Coronary artery (tissue), 2 donors: ENCODE measurements around the gene PIEZO2.

Experiments
- DNase-seq: peaks from one replicate; pipeline ENCODE4 v3.0.0-alpha.2; 2017; ENCODE audit warnings: low spot score
- H3K27ac ChIP-seq, 2 donors: fragments of 200-600 bp; sonication (generic); one replicate each; pipeline ENCODE4 v1.5.1; 2016 to 2019
- H3K4me3 ChIP-seq: fragments of 200-600 bp; sonication (generic); 2 replicates; pipeline ENCODE4 v1.5.1; 2016; ENCODE audit warnings: mild to moderate bottlenecking, moderate library complexity
- CTCF ChIP-seq: fragments of 200-600 bp; sonication (generic); IDR thresholded peaks from one replicate; pipeline ENCODE4 v1.5.1; 2019; ENCODE audit warnings: antibody characterized with exemption

Gene PIEZO2

GRCh38 chr18:10793730-10794370, 355.5 kb downstream of the PIEZO2 start:
- Histone ChIP-seq H3K27ac (no peak overlapping the region), H3K4me3 (no peak overlapping the region)
- DNase-seq: no peak
- TF ChIP-seq CTCF: no peak

- no peak for TF ChIP-seq CTCF
- no peak for DNase-seq
- Histone ChIP-seq H3K27ac (no peak overlapping the region), H3K4me3 (no peak overlapping the region)
Measured at GRCh38 chr18:10792181-10792580, 357.2 kb downstream of the PIEZO2 start.

GRCh38 chr18:10791169-10791831, 358.1 kb downstream of the PIEZO2 start:
- no peak for DNase-seq
- no peak for TF ChIP-seq CTCF
- H3K27ac ChIP-seq: no peak overlapping the region
- no peak overlapping the region for H3K4me3 ChIP-seq

GRCh38 chr18:10789180-10789579, 360.2 kb downstream of the PIEZO2 start:
- Histone ChIP-seq H3K4me3 (no peak overlapping the region), H3K27ac (no peak overlapping the region)
- TF ChIP-seq CTCF: no peak
- DNase-seq: no peak

- TF ChIP-seq CTCF: no peak
- no peak for DNase-seq
- no peak overlapping the region for H3K4me3 ChIP-seq
- no peak overlapping the region for H3K27ac ChIP-seq
Measured at GRCh38 chr18:10787293-10787901, 362.0 kb downstream of the PIEZO2 start.

GRCh38 chr18:10785798-10786197, 363.6 kb downstream of the PIEZO2 start:
- no peak overlapping the region for H3K4me3 ChIP-seq
- H3K27ac ChIP-seq: no peak overlapping the region
- no peak for DNase-seq
- TF ChIP-seq CTCF: no peak
